PFSK-1 (cell line): ENCODE measurements around the gene HOXC10.

Source experiments
- POLR2AphosphoS5 ChIP-seq: IDR thresholded peaks from 2 replicates; pipeline ENCODE4 v1.6.1; 2012; ENCODE audit warnings: low read depth, mild to moderate bottlenecking, control low read depth, low read length, moderate library complexity
- REST ChIP-seq, 2 experiments: IDR thresholded peaks; 2 replicates each; pipeline versions ENCODE4 v1.6.1 to v1.8.0; 2011 to 2012; ENCODE audit warnings: low read depth in 2 of 2, low read length in 2 of 2, control low read depth in 1 of 2, inconsistent platforms in 1 of 2, mild to moderate bottlenecking in 1 of 2, moderate library complexity in 1 of 2; ENCODE audit not compliant: insufficient read depth in 1 of 2
- SIN3A ChIP-seq: IDR thresholded peaks from 2 replicates; pipeline ENCODE4 v1.6.1; 2012; ENCODE audit warnings: mild to moderate bottlenecking, low read length, moderate library complexity, borderline replicate concordance; ENCODE audit not compliant: insufficient read depth
- TAF1 ChIP-seq: IDR thresholded peaks from 2 replicates; pipeline ENCODE4 v1.6.1; 2012; ENCODE audit warnings: low read length, control low read depth, borderline replicate concordance; ENCODE audit not compliant: insufficient read depth

DNA sequence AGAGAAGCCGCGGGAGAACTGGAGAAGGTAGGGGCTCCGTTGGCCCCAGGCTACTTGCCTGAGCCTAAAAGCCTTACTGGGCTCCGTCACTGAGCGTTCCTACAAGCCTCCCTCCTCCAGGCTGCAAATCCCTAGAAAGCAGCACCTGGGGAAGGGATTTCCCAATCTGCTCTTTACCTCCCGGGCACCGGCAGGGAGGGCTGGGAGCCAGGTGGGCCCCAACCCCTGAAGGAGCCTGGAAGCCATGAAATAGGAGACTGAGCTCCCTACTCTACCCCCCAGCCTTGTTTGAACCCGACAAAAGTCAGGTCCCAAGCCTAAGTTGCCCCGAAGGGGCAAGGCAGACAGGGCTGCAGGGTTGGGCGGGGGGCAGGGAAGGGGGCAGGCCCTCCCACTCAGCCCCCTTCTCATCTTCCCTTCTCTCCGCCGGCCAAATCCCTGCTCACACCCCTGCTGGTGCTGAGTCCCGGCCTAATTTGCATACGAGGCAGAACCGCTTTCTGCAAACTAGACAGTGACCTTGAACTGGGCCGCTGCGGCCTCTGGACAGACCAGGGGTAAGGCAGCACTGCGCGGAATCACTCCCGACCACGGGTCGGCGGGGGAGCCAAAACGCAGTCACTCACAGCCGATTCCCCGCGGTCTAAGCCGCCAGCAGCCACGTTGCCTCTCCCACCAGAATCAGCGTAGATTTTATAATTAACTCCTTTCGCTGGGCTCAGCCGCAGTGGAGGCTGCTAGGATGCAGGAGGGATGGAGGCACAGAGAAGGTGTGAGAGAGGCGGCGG is 34.0 kb upstream of the HOXC10 start:
- no peak for TF ChIP-seq SIN3A
- TF ChIP-seq POLR2AphosphoS5, result no peak
- TF ChIP-seq TAF1, result no peak
- no peak for TF ChIP-seq REST (IDR thresholded peaks at IDR 0.05; ENCODE audit: insufficient read depth in 1 of 2, low read depth in 2 of 2, low read length in 2 of 2)
